HPDE6-E6E7 (cell line): ENCODE measurements around the gene LSS.

Experiments
- DNase-seq: peaks from one replicate; pipeline ENCODE4 v3.0.0; 2011; ENCODE audit warnings: missing footprints; ENCODE audit errors: extremely low spot score

The LSS gene

DNA sequence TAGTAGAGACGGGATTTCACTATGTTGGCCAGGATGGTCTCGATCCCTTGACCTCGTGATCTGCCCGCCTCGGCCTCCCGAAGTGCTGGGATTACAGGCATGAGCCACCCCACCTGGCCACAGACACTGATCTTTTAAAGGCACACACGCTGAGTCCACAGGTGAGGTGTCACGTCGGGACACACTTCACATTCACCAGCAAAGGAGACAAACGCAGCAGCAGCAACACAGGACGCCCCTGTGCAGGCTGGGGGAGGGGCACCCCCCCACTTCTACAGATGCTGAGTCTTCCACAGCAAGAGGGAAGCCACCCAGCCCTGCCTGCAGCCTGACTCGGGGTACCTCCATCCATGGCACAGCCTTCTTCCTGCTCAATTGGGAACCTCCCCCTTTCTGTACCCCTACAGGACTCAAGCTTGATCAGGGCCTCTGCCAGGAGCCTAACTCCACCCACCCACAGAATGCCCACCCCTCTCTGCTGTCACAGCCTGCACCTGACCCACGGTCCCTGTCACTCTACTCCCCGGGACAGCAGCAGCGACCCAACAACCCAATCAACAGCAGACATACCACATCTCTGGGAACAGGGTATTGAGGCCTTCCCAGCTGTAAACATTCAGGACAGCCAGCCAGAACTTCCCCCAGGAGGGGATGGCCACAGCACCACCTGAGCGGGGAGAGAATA is 9.5 kb downstream of the LSS start:
- no peak for DNase-seq

DNA sequence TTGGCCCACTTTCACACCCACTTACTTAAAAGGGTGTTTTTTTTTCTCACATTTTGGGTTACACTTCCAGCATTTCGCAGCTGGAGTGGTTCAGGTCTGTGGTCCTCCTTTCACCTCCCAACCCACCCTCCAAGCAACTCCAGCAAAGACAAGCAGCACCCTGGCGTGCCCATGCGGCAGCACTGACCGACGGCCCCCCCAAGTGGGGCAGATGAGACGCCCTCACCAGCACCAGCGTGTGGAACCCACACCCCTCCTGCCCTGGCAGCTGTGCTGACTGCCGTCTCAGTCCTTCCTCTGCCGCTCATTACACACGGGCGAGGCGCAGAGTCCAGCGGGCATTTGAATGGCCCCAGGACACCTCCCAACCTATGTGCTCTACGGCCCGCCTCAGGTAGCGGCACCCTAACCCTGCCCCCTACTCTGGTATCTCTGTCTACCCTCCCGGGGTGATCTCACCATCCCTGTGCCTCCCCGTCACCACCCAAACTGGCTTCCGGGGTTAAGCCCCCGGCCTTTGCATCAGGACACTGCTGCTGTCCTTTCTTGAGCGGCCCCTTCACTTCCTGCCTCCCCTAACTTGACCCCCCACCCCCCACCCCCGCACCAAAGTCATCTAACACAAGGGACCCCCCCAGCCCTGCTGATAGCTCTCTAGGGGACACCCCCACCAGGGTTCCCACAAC is 10.9 kb downstream of the LSS start:
- no peak for DNase-seq

DNA sequence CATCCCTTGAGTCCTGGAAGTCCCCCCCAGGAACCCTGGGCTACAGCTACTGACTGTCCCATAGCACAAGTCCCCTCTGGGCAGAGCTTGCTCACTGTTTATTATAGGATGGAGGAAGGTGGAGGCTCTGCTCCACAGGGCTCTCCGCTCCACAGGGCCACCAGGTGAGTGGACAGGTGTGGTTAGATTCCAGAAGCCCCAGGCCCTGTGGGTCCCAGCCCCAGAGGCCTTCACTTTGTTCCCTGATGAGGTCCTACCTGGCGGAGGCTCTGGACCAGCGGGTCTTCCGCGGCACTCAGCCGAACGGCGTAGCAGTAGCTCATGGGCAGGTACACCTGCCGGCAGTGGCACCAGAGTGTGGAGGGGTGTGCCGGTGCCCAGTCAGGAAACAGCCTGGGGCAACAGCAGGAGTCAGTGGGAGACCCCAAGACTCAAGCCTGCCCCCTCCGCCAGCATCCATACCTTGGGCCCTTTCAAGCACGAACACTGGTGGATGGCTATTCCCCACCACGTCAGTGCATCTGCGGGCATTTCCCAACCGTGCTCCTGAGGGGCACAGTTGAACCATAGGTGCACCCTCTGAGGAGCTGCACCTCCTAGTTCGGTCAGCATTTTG is 12.3 kb downstream of the LSS start:
- DNase-seq: no peak

DNA sequence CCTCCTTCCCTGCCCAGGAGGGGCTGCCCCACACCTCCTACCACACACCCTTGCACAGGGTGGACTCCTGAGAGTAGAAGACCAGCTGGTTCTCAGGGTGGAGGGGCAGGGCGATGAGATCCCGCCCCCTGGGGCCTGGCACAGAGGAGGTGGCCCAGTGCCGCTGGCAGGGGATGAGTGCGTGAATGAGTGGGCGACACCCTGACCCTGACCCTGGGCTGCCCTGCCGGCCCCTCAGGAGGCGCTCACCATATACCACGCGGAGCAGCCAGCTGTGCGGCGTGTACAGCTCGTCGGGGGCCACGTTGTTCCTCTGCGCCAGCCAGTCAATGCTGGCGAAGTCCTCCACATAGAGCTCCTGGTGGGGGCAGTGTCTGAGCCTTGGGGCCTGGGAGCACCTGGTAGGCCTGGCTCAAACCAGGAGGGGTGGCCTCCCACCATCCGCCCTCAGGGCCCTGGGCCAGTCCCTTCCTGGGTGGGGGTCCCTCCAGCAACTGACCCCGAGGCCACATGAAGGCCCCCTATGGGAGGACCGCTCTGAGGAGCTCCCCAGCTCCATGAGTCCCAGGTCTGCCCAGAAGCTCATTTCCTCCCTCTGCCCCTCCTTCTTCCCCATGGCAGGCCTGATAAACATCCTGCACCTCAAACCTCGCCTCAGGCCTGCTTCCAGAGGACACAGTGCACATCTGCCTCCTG is 13.0 kb downstream of the LSS start:
- DNase-seq: no peak

DNA sequence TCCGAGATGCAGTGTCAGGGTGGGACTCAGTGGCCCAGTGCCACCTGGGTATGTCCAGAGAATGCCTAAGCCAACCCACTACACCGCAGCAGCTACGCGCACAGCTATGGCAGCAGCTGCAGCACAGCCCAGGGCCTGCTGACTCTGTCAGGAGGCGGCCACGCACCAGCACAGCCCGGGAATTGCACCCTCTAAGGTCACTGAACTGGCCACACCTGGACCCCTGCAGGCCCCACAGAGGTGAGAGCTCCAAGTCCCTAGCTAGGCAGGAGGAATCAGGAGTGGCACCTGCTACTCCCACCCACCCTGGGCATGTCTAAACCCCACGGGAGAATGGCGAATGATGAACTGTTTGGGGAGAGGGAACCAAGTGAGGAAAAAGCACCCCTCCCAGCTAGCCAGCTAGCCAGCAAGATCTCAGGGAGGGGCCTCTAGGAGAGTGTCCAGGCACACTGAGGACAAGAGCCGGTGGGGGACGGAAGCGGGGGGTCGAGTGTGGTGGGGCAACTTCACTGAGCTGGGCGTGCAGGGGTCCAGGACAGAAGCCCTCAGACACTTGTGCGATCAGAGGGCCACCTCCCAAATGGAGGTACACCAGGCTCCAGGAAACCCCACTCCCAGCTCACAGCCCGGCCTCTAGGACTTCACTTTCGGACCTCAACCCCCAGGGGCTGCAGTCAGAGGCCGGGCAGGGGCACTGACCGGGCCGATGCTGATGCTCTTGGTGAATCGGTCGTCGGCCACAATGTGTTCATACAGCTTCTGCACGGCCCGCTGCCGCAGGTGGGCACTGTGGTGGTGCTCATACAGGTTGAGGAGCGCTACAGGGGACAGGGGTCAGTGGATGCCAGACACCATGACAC is 13.9 kb downstream of the LSS start:
- no peak for DNase-seq

DNA sequence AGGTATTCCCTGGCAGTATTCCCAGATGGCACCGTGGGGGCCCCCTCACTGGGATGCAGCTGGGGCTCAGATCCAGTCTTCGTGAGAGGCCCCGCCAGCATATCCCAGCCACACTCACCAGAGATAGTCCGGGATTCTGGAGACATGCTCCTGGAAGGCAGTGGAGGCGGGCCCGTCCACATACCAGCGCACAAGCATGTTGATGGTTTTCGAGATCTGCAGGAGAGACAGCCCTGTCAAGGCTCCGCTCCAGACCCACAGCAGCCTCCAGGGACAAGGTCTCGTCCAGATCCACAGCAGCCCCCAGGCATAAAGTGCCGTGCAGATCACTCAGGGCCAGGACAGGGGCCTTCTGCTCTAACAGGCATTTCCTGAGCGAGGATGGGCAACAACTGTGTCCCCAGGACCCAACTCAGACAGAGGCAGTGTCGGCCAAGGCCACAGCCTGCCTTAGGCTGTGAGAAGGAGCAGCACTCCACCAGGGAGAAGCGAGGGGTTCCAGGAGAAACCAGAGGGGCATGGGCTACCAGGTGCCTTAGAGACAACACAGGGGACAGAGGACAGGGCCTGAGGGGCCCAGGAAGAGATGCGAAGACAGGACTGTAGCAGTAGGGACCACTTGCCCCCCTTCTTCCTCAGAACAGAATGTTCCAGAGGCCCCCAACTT is 14.8 kb downstream of the LSS start:
- no peak for DNase-seq

DNA sequence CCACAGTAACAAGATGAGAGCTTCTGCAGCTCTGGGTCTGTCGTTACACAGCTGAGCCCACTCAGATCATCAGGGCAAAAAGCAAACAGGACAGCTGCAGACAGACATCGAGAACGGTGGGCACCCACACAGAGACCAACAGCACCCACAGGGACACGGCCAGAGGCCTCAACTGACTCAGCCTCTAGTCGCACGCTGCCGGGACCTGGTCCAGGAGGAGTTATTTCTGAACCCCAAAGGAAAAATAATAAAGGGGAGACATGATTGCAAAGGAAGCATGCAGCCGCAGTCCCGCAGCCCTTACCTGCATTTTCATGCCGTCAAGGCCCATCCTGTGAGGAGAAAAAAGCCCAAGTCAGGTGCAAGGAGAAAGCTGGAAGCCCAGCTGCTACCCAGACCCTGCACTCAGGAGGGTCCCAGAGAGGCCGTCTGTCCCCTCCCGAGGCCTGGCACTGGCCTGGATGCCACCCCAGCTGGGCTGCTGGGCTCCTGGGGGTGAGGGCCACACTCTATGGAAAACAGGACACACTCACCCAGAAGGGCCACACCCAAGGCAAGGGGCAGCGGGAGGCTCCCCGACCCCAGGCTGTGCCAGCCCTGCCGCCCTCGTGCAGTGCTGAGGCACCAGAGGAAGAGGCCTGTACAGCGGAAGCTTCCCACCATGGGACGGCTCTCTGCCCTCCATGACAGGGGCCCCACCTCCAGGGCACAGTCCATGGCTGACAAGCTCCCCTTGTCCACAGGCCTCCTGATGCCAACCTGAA is 15.7 kb downstream of the LSS start:
- DNase-seq: no peak

DNA sequence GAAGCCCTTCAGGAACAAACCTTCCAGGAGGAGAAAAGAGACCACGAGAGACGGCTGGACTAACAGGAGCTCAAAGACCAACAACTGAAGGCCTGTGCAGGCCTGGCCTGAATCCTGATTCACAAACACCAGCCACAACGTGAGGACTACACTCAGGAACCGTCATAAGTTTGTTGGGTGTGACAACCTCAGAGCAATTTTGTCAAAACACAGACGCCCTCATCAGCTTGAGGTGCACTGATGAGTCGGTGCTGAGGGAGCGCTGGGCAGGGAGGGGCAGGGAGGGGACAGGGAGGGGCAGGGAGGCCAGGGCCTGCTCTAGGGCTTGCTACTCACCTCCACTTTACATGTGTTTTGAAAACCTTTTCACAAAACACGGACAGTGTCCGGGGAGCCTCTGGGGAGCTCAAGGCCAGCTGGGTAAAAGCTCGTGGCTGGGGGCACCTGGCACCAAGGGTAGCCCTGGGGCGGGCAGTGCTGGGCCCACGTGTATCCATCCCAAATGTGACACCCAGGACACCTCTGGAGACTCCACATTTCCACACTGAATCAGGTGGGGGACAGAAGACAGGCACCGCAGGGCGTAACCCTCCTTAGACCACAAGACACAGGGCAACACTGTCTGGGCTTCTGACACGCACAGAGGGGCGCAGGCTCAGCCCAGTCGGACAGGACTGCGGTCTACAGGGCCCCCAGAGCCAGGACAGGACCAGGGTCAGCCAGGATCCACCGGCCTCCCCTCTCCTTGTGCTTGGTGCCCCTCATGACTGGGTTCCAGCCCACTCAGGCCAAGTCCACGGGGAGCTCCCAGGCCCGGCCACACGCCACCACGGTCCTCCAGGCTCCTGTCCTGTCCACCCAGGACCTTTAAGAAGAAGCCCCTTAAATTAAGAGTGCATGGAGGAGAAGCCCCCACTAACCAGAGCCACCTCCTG is 16.5 kb downstream of the LSS start:
- DNase-seq: no peak

DNA sequence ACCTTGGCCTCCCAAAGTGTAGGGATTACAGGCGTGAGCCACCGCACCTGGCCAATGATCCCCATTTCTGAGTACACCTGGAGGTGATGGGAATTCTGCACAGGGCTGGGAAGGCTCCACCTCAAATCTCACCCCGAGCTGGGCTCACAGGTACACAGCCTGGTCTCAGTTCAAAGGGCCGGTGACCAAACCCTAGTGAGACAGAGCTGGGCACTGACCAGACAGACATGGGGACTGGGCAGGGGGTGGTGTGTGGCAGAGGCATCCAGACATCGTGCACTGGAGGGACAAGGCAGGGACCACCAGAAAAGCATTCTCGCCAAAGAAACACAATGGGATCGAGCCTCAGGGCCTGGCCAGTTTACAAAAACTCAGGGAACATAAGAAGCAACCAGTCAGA is 17.2 kb downstream of the LSS start:
- DNase-seq: no peak

DNA sequence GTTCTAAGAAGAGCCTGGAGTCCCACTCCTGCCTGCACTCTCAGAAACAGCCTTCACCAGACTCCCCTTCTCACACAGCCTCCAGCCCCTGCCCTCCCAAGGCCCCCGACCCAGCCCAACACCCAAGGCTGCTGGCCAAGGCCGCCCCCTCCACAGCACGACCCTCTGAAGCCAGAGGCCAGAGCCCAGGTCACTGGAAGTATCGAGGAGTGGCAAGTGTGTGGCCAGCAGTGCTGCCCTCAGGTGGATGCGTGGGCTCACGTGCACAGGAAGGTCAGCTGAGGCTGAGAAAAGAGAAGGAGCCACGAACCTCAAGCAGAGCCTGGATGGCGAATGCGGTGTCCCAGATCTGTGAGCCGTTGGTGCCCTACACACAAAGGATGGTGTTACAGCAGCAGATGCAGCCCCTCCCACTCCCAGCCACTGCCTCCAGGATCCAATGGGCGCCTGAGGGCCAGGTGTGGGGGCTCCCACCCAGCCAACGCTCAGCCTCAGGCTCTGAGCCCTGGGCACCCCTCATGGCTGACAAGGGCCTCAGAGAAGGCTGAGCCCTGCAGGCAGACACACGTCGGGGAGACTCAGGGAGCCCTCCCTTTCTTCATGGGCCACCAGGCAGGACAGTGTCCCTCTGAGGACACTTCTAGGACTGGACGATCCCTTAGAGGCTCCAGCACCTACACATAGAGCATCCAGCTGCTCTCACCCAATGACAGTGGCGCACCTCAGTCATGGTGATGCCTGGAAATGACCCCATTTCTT is 18.0 kb downstream of the LSS start:
- DNase-seq: no peak

DNA sequence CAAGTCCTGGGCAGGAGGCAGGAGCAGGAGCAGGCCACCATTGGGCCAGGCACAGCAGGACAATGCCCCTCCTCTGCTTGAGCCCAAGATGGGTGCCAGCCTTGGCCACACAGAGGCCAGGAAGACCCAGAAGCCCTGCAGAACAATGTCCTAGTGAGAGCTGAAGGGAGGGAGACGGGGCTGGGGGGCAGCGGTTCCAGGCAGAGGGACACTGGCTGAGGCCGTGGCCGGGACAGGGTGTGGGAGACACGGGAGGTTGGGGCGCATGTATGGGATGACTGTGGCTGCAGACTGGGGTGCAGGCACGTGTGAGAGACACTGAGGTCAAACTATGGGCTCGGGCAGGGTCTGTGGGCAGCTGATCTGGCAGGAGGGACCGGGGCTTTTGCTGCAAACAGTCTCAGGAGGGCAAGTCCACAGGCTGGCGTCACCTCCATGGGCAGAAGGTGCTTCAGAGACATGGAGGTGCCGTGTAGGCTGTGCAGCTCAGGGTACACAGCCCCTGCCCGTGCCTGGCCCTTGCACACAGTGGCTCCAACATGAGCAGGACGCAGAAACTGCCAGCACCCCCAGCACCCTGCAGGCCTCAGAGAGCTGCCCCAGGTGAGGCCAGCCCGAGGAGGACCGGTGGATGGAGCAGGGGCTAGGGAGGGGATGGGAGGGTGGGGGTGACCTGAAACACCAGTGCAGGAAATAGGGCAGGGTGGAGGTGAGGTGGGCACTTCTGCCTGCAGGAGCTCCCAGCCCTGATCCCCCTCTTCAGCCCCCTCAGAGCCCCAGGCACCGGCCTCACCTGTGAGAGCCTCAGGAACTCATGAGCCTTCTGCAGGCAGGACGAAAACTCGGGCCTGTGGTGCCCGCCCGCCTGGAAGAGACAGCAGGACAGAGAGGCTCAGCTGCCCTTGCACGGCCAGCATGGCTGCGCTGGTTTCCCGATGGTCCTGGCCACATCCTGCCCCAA is 19.5 kb downstream of the LSS start:
- DNase-seq: no peak

DNA sequence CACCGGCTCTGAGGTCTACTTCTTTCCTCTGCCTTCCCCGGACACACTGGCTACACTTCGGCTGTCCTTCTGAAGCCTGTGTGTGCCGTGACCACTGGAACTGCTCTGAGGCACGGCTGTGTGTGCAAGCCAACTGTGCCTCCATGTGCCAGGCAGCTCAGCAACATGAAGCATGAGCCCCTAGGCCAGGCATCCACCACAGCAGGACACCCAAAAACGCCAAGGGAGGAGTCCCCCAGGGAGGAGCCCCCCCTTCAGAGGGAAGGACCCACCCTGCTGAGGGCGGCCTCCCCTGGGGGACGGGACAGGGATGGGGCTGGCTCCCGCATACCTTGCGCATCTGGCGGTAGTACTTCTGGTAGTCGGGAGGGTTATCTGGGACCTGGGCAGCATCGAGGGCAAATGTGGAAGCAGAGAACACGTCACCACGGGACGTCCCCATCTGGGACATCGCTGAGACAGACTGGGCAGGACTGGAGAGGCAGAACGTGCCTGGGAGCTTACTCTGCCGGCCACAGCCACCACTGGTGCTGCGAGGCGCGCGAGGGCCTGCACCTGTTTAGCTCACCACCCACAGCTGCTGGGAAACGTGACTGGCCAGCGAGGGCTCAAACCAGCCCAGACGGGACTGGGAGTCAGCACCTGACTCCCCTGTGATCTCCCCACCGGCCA is 20.5 kb downstream of the LSS start:
- no peak for DNase-seq

DNA sequence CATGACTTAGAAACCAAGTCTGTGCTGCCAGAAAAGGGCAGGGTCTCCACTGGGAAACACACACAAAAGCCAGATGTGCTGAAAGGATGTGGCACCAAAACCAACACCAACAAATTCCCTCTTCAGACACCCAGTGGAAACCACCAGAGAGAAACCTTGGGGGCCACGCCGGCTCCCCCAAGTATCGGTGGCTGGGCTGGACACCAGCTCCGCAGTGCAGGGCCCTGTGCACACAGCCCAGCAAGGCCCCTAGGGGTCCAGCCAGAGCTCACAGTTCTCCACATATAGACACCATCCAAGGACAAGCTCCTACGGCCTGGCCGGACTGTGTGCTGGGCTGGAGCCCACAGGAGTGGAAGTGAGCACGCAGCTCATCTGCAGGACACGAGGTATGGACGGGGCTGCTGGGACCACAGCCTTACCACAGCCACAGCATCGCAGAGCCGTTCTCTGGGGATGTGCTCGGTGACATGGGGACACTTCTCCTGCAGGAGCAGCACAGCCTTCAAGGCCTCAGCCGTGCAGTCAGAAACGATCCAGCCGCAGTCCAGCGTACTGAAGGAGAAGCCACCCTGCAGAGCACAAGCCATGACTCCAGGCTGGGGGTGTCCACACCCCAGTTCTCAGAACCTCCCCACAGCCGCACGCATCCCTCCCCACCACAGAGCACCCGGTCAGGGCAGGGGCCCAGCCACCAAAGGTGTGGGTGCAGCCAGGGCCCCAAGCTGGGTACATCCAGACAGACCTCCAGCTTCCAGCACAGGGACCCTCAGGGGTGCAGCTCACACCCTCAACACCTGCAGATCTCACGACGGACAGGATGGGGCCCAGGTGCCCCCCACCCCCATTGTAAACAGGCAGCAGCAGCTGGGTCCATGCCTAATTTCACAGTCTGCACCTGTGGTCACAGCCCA is 21.3 kb downstream of the LSS start:
- DNase-seq: no peak

DNA sequence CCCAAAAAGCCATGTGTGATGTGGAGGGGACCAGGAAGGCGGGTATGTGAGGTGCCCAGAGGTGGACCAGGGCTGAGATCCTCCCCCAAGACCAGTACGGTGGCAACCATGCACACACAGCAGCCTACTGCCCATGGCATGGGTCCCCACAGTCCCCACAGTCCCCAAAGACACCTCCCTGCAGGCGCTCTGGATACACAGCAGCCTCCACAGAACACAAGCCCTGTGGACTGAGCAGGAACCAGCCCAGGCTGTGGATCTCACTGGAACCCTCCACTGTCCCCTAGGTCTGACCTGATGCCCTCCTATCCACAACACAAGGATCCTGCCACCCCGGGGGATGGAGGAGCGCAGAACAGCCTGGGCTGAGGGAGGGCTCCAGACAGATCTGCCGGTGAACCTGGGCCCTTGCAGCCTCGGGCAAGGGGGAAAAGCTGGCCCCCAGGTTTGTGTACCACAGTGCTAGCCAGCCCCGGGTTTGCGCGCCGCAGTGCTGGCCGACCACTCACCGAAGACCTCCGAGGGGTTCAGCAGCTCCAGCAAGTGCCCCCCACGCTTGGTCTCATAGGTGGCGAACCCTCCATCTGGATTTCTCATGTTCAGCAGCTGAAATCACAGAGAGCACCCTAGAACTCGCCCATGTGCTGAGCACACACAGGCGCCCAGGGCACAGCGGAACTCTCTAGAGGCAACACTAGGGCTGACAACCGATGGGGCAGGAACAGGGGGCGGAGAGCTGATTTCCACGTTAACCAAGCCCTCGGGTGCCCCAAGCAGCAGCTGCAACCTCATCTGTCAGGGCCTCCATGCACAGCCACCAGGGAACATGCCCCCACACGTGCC is 22.2 kb downstream of the LSS start:
- DNase-seq: no peak

DNA sequence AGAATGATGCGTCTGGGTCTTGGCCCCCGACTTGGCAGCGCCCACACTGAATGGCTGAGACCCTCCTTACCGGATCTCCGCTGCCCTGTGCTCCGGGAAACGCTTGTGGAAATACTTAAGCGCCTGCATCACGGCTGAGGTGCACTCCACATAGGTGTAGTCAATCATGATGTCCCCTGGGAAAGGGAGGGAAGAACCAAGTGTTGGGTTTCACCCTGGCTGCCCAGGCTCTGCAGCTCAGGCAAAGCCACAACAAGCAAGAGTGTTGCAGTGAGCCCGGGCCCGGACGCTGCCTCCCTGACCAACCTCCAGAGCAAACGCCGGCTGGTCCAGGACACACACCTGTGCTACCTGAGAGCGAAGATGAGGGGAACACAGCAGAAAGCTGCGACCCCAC is 22.8 kb downstream of the LSS start:
- no peak for DNase-seq
